HG03135 (cell line): Measurements from ENCODE around the gene LAMB1.

Source experiments
- ATAC-seq: cut with Tn5 transposase; IDR thresholded peaks from one replicate; pipeline ENCODE4 v1.9.1; 2021; ENCODE audit warnings: mild to moderate bottlenecking, moderate library complexity; ENCODE audit not compliant: unreplicated experiment

The LAMB1 gene

DNA sequence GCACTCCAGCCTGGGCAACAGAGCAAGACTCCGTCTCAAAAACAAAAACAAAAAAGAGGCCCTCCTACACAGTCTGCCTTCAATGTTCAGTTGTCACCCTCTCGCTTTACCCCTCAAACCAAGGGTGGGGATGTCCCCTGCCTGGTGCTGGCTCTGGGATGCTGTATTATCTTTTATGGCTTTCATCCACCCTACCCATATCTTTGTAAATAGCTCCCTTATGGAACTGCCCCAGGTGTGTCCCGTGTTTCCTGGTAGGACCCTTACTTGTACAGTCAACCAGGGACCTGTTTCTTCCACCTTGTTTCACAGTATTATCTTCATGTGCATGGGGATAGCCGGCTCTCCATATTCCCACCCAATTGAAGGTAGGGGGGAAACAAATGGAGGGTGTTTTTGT is 15.7 kb upstream of the LAMB1 start:
- ATAC-seq, result no peak

DNA sequence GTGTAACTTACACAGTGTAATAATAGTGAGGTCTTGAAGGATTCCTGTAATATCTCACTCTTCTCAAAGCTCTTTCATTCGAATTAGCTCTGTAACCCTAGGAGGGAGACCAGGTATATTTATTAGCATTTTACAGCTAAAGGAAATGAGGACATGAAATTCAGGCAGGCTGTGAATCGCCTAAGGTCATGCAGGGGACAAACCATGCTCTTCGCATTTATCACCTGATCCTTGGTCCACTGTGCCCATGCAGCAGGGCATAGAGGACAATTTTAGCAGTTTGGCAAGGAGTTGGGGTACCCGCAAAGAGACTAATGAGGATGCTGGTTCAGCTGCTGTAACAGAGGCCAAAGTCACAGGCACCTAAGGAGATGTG is 14.8 kb upstream of the LAMB1 start:
- no peak for ATAC-seq

DNA sequence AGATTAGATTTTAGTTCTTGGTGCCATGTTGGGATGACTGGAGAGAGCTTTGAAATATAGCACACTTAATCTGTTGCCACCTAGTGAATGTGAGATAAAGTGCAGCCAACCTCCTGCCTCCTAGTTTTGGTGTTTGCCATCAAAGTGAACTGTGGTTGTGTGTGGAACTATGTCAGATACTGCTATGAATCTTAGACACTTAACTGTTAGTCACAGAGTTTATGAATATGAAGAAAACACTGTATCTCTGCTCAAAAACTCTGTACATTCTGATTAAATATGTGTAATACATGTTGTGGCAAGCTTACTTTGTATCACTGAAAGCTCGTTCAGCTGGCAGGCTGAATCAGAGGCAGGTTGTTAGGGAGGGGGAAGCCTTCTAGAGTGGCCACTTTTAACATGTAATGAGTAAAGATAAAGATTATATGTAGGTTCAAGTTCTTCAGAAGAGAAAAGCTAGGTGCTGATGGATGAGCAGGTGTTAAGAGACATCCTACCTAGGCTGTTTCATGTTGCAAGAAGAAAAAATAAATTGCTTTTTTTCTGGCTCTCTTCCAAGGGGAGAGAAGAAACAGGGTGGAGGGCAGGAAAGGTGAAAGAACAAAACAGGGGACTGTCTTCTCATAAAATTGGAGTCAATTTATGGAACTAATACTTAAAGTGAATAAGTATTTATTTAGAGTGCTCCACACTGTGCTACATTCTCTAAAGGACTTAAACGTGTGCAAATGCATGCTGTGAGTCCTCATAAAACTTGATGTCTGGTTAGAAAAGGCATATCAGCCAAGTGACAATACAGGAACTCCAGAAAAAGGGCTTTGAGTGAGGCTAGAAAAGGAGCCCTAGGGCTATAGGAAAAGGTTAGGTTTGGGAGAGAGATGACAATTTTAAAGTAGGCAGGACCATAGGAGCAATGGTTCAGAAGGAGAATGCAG is 14.1 kb upstream of the LAMB1 start:
- ATAC-seq, result no peak

DNA sequence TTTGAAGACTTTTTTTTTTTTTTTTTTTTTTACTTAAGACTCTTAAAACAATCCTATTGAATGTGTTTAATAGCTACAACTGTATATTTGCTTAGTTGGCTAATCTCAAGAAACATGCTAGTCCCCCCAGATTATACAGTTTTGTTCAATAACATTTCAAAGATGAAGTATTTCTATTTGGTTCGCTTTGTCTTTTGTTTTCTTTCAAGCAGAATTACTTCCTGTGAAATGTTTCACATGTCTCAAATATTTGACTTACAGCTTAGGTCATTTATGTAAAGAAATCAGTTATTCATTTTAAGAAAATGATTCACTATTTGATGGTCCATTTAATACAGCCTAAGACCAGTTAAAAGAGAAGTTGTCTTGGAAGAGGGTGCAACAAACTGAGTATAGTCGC is 12.8 kb upstream of the LAMB1 start:
- ATAC-seq, result no peak

DNA sequence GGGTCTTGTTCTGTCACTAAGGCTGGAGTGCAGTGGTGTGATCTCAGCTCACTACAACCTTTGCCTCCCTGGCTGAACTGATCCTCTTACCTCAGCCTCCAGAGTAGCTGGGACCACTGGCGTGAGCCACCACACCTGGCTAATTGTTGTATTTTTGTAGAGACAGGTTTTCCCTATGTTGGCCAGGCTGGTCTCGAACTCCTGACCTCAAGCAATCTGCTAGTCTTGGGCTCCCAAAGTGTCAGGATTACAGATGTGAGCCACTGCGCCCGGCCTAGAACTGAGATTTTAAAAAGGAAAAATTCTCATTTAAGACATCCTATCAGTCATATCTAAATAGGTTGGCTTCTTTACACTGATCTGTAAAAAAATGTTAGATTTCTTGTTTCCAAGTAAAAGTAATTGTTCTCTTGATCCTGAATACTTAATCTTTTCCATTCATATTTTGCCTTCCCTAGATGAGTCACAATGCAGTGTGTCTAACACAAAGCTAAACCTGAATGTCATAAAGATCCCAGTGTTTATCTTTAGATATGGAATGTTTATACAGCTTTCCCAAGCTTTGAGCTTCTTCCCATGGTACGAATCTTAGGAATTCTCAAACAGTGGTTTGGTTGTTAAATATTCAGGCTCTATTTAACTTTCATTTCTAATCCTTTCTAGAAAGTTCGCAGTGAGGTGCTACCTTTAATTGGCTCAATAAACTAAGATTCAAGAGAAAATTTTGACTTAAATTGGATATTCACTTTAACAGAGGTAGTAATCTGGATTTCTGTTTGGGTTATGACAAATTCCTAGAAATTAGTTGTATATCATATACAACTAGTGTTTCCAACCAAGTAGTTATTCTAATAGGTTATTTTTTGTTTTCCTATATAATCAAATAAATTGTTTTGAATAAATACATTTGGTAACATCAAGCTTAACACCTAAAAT is 12.1 kb upstream of the LAMB1 start:
- ATAC-seq, result no peak

DNA sequence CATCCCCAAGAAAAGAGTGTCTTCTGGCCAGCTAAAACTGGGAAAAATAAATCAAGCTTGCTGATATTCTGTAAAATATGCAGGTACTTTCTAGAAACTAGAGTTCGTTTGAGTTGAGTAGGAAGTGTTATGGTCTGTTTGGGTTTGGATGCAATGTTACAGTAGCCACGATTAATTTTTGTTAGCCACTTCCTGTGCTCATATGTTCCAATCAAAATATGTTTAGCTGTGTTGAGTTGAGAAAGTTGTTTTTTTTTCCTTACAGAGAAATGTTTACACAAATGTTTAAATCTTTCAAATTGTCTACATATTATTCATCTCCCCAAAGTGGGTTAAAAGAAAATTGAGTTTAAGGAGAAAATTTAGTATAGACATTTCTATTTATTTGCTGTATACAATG is 11.3 kb upstream of the LAMB1 start:
- ATAC-seq, result no peak

DNA sequence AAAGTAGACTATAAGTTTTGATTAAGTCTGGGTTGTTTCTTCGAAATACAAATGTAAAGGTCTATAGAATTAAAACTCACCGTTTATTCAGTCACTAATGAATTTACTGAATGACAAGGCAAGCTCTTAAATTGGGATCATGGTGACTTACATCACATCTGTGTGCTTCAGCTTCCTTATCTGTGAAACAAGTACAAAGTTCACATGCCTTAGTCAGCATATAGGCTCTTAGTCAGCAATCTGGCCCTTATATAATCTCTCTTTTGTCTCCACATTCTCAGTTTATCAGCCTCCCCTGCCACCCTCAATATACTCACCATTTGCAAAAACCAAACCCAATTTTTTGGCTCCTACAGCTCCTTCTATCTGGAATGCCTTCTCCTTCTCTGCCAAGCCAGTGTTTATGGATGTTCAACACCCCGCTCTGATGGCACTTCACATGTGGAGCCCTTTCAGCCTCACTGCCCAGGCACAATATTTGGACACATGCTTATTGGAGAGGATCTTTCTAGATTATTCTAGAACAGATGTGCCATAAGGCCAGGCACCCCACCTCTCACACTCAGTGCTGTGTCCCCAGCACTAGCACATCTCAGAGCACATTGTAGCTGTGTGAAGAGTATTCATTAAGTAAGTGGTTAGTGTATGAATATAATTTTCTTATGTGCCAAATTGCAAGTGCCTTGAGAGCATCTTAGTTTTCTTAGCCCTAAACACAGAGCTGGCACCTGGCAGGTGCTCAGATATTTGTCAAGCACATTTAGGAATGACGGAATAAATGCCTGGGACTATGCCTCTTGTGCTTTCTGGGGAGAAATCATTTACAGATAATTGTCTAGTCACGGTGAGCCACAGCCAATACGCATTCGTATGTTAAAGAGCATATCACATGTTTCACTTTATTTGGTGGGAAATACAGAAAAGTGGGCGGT is 9.8 kb upstream of the LAMB1 start:
- ATAC-seq, result no peak

DNA sequence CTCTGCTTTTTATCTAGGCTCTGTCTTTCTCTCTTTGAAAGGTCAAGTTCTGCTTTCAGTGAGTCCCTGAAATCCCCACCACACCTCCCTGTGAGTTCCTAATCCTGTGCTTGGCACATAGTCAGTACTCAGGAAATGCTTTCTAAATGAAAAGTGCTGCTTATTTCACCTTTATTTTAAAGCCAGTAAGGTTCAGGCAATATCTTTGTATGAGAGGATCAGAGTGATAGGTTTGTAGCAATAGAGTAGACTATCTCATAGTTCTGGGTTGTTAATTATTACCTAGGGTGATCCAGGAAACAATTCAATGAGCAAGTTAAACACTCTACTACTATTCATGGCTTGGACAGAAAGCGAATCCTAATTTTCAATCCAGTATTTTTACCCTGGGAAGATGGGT is 7.4 kb upstream of the LAMB1 start:
- ATAC-seq, result no peak

DNA sequence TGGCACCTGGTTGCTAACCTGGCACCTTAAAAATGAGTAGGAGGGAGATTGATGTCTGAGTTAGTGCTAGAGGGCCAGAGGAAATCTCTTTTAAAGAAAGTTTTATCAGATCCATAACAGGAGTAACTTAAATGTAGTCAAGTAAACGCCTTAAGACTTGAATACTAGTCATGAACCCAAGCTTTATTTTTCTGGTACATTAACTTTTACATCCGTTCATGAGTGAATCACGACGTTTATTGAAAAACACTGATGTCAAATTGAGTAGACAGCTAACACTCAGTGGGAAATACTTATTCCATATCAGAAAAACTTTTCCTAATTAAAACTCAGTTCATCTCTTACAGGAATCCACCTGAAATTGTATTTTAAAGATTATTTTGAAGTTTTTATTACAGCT is 6.9 kb upstream of the LAMB1 start:
- ATAC-seq, result no peak

DNA sequence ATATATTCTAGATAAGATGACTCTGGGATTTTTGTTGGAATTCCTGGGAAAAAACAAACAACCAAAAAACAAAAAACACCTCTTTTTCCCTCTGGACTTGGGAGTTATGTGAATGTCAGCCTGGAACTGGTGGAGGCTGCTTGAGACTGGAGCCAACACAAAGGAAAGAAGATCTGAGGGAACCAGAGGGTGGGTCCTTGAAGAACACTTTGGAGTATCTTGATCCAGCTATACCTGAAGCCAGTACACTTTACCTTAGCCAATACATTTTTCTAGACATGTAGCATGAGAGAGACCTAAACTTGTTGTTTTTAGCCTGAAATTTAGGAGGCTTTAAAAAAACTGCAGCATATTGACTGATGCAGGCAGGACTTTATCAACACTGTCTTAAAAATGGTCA is 5.9 kb upstream of the LAMB1 start:
- no peak for ATAC-seq

DNA sequence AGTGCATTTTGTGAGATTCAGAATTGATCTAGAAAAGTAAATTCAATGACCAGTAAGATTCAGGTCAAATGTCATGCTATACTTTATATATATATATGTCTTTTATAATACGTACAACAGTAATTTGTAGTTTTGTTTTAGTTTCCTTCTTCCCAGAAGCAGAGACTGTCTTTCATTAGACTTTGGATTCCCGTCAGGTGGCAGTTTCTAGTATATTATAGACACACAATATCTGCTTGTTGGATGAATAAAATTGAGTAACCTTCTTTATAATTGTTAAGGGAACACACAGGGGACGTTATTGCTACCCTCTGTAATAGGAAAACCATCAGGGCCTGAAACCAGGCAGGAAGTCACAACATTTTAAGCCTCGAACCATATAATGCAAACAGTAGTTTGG is 5.3 kb upstream of the LAMB1 start:
- no peak for ATAC-seq

DNA sequence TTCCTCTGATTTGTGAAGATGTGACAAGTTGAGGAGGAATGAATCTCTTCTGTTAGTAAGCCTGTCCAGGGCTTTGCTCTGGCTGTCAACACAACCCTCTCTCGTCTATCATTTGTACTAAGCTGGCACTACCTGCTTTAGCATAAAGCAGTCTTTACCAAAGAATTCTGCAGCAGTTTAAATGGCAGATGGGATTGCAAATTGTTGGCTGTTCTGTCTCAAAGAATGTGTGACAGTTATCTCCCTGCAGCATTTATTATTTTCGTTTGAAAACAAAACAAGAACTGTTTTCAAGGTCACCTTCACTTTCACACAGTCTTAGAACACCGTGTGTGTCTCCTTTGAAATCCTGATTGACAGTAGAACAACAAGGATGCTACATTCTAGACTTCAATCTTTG is 4.8 kb upstream of the LAMB1 start:
- ATAC-seq, result no peak

DNA sequence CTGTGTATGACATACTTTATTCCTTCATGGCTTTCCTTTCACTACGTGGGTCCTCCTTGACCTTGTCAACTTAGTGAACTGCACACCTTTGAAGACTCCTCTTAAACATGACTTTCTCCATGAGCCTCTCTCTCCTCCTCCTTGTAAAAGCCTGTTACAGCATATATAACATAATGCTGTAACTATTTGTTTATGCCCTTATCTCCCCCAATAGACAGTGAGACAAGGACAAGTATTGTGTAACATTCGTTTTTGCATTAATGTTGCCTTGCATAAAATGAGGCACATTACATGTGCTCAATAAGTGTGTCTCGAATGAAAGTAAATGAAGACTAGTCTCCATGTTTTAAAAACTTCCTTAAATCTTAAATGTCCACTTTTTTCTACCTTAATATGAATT is 4.3 kb upstream of the LAMB1 start:
- no peak for ATAC-seq

DNA sequence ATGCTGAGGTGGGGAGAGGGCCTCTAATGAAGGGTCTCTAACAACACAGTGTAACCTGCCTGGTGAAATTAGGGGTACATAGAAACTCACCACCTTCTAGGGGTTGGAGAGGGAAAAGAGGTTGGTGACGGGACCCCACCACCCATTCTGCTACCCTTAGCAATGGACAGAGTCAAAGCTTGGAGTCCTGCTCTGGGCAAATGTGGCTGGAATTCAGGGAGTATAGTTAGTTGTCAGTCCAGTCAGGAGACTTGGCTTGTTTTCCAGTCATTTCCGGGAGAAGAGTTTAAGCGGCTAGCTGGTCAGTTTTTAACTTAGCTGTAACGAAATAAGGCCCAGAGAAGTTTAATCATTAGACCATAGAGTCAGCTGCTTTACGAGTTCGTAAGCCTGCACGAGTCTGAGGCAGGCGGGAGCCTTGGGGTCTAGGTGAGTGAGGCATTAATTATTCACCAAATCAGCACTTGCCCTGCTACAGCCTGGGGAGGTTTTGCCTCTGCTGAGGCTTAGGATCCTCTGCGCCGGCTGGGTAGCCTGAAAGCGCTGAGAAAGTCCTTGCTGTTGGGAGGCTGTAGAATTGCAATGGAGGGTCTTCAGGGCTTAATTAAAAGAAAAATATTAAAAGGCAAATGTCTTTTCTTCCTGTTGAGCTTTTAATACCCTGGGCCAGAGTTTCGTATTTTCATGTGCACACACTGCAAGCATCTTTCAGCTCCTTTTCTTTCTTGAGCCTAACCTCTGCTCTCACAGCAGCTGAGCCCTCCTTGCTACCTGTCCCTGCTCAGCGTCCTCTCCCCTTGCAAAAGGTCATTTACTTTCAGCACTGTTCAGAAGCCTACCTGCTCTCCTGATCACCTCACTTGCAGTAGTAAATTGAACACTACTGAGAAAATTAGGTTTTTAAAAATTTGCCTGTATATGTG is 1.5 kb upstream of the LAMB1 start:
- ATAC-seq, result peak; percentile 76

DNA sequence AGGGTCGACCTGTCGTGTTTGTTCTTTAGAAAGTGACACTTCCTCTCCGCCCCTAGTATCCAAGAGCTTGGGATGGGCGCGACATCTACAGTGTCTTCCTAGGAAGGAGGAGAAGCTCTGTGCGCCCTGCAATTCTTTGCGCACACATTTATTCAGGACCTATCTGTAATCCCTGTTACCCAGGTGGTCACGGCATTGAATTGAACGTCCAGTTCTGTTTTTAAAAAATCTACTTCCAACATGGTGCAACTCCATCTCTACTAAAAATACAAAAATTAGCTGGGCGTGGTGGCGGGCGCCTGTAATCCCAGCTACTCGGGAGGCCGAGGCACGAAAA is 606 bp upstream of the LAMB1 start:
- ATAC-seq, result no peak

DNA sequence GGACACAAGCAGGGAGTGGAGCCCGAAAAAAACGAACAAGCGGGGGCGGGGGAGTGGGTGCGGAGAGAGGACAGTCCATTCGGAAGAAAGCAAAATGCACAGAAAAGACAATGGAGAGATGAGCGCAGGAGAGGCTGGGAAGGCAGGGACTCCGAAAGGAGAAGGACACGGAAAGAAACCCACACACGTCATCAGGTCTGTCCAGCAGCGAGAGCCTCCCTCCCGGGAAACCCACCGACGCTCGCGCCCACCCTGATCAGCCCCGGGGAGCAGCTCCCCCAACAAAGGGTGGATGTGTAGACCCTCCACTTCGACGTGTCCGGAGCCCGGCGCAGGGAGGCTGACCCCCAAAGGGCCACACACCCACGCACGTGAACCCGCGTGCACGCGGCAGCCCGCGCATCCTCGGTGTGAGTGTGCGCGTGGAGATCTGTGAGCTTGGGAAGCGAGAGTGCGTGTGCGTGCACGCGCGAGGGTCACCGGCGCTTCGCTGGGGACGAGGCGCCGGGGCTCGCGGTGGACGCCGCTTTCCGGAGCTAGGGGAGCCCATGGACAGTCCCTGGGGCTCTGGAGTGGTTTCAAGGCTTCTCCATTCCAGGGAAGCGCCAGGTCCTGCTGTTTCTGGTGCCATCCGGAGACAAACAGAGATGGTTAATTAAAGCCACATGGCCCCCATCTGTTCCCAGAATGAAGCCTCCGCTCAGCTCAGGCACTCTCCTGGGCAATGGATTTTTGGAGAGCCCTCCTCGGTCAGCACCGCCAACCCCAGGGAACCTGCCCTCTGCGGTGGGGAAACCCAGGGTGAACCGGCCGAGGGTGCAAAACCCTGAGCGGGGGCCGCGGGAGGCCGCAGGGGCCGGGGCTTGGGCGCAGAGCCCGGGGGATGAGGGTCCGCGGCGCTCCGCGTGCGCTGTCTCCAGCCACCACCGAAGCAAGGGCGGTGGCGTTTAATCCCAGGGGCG is 916 bp downstream of the LAMB1 start:
- ATAC-seq, result no peak

DNA sequence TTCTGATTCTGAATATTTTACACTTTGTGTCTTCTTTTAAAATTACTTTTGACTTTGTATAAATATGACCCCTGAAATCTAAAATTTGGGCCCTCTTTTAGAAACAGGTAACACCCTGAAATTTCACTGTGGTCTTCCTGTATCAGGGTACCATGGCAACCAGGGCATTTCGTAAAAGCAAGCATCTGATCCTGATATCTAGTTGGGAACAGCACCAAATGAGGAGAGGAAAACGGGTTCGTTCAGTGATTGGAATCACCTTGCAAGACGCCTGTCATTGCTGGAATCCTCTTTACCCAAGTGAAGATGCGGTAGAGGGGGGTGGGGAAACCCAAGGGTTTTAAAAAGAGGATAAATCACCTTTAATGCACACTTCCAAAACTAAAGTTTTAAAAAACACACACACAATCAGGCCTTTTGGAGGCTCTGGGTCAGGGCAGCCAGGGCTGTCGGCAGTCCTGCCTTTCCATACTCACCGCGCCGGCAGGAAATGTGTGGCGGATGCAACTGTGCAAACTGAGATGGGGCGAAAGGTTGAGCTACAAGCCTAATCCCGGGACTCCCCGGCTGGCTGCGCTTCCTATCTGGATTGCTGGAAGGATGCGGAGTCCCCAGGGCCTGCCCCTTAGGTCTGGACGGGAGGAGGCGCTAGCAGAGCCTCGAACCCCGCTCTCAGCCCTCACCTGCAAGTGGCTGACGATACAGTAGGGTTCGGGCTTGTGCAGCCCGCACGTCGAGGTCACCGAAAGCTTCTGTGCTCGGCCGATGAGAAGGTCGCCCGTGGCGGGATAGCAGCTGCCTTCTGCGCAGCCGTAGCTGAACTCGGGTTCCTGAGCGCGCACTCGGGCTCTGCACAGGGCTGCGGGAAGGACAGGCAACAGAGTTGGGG is 1.8 kb downstream of the LAMB1 start:
- no peak for ATAC-seq
